ENCODE data around the gene SRRD.

SRRD gene

GRCh38 chr22:26452236-26453016, 31.3 kb upstream of the SRRD start:
- no peak for DNase-seq (ENCODE audit: low read depth, low spot score)
- ChIA-PET CTCF (interaction anchor here (1.1 to 3.5 kb wide), 7 partner anchors 9 to 86 kb away, joined by 3 to 39 read pairs (median 5); no protein-coding TSS in a partner anchor), POLR2A (no interaction called here)
- H3K4me3 ChIP-seq (ENCODE audit: low read depth, low read length): no peak overlapping the region
- no peak for TF ChIP-seq CTCF (IDR thresholded peaks at IDR 0.05; ENCODE audit: insufficient read depth, low read length, missing control alignments)

GRCh38 chr22:26453216-26453615, 30.5 kb upstream of the SRRD start:
- ChIA-PET CTCF (interaction anchor here (0.9 to 3.5 kb wide), 9 partner anchors 8 to 87 kb away, joined by 3 to 39 read pairs (median 4); no protein-coding TSS in a partner anchor), POLR2A (no interaction called here)
- H3K4me3 ChIP-seq (ENCODE audit: low read depth, low read length): no peak overlapping the region
- no peak for DNase-seq (ENCODE audit: low read depth, low spot score)
- TF ChIP-seq CTCF (IDR thresholded peaks at IDR 0.05; ENCODE audit: insufficient read depth, low read length, missing control alignments): no peak

- no peak for TF ChIP-seq CTCF (IDR thresholded peaks at IDR 0.05; ENCODE audit: insufficient read depth, low read length, missing control alignments)
- no peak for DNase-seq (ENCODE audit: low read depth, low spot score)
- POLR2A ChIA-PET: no interaction called here
- CTCF ChIA-PET: interaction anchor here (0.9 to 3.5 kb wide), 7 partner anchors 7 to 87 kb away, joined by 3 to 39 read pairs (median 5); no protein-coding TSS in a partner anchor
- no peak overlapping the region for H3K4me3 ChIP-seq (ENCODE audit: low read depth, low read length)
These were observed 29.7 kb upstream of the SRRD start for GRCh38 chr22:26453812-26454500.

- ChIA-PET POLR2A (no interaction called here), CTCF (interaction anchor here (1.1 to 10.5 kb wide), 4 partner anchors 9 to 93 kb away, joined by 3 to 289 read pairs (median 9); no protein-coding TSS in a partner anchor)
- H3K4me3 ChIP-seq (ENCODE audit: low read depth, low read length): no peak overlapping the region
- TF ChIP-seq CTCF (IDR thresholded peaks at IDR 0.05; ENCODE audit: insufficient read depth, low read length, missing control alignments): no peak
- no peak for DNase-seq (ENCODE audit: low read depth, low spot score)
These were observed 25.9 kb upstream of the SRRD start for GRCh38 chr22:26457661-26458272.

GRCh38 chr22:26460202-26460601, 23.5 kb upstream of the SRRD start:
- ChIA-PET CTCF (interaction anchor here (0.9 to 13.9 kb wide), 27 partner anchors 8 to 205 kb away, joined by 3 to 399 read pairs (median 19); partner anchors contain the start of genes ASPHD2, HPS4 and SRRD), POLR2A (no interaction called here)
- H3K4me3 ChIP-seq (ENCODE audit: low read depth, low read length): no peak overlapping the region
- no peak for DNase-seq (ENCODE audit: low read depth, low spot score)
- no peak for TF ChIP-seq CTCF (IDR thresholded peaks at IDR 0.05; ENCODE audit: insufficient read depth, low read length, missing control alignments)

Measured in AG04449 (cell line).